Measurements from ENCODE around the gene C14orf93.
"Not testable (repeated sequence)": the region's sequence is repeated elsewhere in the genome, so short reads cannot be mapped to it uniquely, and the experiment has no call there.

C14orf93 gene

GRCh38 chr14:22976620-22977433, 33.1 kb downstream of the C14orf93 start:
- in situ Hi-C loops (cut with HindIII; ENCODE audit: low sequenced_read_pairs) = loop anchor here (5.0 kb wide), 1 partner anchor 105 kb away; no protein-coding TSS in a partner anchor

- in situ Hi-C loops (cut with HindIII; ENCODE audit: low sequenced_read_pairs) = loop anchor here (5.0 kb wide), 1 partner anchor 108 kb away; no protein-coding TSS in a partner anchor
Measured at GRCh38 chr14:22974530-22975313, 35.2 kb downstream of the C14orf93 start.

DNA sequence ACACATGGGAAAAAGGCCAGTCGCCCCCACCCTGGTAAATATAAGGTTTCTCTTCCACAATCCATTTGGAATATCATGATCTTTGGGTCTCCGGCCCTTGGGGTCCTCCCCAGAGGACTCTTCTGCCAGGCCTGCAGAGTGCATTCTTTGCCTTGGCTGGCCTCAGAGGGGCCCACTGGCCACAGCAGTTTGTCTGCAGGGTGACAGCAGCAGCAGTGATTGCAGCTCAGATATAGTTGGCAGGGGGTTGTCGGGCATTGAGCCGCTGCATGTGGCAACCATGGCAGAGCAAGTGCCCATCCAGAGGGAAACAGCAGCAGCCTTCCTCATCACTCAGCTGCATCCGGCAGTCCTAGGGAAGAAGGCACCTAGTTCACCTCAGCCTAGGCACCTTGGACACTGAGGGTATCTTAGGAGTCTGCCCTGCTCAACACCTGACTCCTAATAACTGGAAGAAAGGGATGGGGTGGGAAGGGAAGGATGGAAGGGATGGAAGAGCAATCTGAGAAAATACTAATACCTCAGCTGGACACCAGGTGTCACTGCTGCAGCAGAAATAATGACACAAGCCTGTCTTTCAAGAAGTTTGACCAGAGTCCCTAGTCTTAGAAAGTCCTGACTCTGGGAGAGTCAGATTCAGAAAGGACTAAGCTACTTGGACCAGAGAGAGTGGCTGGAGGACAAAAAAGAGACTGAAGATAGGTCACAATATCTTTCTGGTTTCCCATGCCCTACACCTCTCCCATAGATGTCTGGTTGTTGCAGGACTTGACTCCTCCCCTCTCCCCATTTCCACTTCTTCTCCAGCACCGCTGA, 36.5 kb downstream of the C14orf93 start:
- in situ Hi-C loops (cut with HindIII; ENCODE audit: low sequenced_read_pairs) = no loop called here

DNA sequence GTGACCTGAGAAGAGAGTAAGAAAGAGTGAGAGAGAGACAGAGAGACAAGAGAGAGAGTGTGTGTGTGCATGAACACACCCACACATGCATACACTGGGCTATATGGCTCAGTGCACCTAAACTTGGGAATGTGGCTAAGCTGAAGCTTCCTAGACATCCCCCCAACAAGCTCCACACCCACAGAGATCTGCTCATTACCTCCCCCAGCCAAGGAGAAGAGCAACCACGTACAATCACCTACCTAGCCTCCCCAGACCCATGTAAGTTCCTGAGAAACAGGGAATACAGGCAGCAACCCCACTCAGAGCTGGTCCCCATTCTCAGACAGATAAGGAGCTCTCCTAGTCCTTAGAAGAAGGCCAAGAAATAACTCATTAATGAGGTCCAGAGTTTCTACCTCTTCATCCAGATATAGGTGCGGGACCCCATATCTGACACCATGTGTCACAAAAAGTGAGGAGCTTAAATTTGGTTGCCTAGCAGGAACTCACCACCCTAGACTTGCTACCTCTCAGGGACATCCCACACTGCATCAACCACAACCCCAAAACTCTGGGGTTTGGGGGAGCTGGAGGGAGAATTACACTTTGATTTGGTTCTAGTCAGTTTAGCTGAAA, 37.5 kb downstream of the C14orf93 start:
- in situ Hi-C loops (cut with HindIII; ENCODE audit: low sequenced_read_pairs) = no loop called here

DNA sequence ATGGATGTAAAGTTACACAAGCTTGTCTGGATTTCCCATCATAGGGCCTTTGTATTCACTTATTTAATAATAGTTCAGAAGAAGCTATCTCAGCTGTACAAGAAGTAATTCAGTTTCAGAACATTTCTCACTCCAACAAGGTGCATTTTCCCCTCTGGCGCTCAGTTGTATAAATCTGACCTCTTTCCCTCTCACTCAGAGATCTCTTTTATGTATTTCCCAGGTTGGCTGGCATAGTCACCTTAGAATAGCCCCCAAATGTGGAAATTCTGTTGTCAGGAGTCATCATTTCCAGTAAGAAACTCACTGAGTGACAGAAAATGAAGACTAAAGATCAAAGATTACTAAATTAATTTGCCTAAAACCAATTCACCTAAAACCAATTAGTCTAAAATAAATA, 38.8 kb downstream of the C14orf93 start:
- in situ Hi-C loops (cut with HindIII; ENCODE audit: low sequenced_read_pairs) = no loop called here

DNA sequence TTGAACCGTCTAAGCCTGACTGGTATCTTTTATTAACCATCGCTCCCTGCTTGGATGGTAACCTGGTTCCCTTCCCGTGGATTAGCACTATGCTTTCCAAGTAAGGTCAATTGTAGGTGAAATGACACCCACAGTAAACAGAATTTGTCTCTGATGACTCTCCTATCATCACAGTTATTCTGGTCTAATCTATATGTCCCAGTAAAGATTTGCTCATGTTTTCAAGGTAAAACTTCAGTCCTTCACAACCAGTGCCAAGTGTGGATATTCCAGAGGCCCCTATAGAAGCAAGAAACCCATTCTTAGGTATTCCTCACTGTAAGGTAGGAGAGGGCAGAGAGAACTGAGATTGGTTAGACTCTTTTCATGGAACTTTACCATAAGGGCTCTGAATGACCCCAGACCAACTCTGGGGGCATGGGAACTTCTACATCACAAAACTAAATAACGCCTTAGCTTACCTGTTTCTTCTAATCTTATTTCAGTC, 43.1 kb downstream of the C14orf93 start:
- in situ Hi-C loops (cut with HindIII; ENCODE audit: low sequenced_read_pairs) = no loop called here

DNA sequence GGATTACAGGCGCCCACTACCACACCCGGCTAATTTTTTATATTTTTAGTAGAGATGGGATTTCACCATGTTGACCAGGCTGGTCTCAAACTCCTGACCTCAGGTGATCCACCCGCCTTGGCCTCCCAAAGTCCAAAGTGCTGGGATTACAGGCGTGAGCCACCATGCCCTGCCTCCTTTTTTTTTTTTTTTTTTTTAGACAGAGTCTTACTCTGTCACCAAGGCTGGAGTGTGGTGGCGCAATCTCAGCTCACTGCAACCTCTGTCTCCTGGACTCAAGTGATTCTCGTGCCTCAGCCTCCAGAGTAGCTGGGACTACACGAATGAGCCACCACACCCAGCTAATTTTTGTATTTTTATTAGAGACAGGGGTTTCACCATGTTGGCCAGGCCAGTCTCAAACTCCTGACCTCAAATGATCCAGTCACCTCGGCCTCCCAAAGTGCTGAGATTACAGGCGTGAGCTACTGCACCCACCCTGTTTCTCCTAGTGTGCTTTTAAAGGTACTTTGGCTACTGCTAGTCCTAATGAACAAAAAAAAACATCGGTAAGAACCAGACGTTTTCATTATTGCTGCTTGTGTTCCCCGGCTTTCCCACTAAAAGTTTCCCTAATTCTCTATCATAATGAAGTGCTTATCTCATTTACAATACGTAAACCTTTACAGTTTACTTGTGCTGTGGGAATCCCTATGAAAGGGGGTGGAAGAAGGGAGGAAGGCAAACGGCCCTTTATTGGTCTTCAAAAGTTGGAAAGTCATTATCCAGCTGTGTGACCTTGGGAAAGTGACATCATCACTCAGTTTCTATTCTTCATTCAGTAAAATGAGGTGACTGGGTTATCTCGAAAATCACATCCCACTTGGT, 43.8 kb downstream of the C14orf93 start:
- in situ Hi-C loops (cut with HindIII; ENCODE audit: low sequenced_read_pairs) = not testable (repeated sequence)

DNA sequence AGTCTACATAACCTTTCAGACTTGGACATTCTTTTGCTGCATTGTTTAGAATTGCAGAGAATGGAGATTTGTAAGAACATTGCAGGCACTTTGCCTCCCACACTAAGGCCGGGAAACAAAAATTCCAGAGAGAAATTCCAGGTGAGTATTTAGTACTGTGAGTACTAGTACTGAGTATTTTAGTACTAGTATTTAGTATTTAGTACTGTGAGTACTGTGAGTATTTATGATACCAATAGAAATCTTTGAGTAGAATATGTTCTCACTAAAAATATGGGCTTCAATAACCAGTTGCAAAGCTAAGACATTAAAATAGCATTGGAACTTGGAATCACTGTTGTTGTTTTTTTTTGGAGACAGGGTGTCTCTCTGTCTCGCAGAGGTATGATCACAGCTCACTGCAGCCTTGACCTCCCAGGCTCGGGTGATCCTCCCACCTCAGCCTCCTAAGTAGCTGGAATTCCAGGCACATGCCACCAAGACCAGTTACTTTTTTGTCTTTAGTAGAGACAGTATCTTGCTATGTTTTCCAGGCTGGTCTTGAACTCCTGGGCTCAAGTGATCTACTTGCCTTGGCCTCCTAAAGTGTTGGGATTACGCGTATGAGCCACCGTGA, 47.8 kb downstream of the C14orf93 start:
- in situ Hi-C loops (cut with HindIII; ENCODE audit: low sequenced_read_pairs) = no loop called here

- in situ Hi-C loops (cut with HindIII; ENCODE audit: low sequenced_read_pairs) = loop anchor here (5.0 kb wide), 1 partner anchor 59 kb away; no protein-coding TSS in a partner anchor
Measured at GRCh38 chr14:22955702-22956569, 54.0 kb downstream of the C14orf93 start.

GRCh38 chr14:22952418-22952817, 57.5 kb downstream of the C14orf93 start:
- in situ Hi-C loops (cut with HindIII; ENCODE audit: low sequenced_read_pairs) = no loop called here

DNA sequence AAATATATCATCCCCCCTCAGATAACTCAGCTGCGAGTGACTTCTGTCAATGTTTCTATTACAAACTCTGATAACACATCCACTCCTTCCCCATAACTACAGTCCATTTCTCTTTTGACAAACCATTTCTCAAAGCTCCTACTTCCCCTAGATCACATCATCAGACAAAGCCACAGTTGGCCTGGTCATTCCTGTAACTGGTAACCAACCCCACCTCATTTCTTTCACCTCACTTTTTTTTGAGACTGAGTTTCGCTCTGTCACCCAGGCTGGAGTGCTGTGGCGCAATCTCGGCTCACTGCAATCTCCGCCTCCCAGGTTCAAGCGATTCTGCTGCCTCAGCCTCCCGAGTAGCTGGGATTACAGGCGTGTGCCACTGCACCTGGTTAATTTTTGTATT, 58.1 kb downstream of the C14orf93 start:
- in situ Hi-C loops (cut with HindIII; ENCODE audit: low sequenced_read_pairs) = not testable (repeated sequence)

GRCh38 chr14:22945642-22946041, 64.3 kb downstream of the C14orf93 start:
- in situ Hi-C loops (cut with HindIII; ENCODE audit: low sequenced_read_pairs) = no loop called here

DNA sequence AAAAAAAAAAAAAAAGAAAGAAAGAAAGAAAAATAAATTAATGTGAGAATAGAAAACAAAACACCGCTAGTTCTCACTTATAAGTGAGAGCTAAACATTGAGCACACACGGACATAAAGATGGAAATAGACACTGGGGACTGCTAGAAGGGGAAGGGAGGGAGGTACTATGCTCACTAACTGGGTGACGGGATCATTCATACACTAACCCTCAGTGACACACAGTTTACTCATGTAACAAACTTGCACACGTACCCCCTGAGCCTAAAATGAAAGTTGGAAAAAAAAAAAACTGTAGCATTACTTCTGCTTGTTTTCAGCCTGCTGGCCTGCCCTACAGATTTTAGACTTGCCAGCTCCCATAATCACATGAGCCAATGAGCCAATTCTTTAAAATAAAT, 70.3 kb downstream of the C14orf93 start:
- in situ Hi-C loops (cut with HindIII; ENCODE audit: low sequenced_read_pairs) = no loop called here

Measured in endothelial cell of hepatic sinusoid (primary cell).